ENCODE results near the gene SESN1. TPM values are rescaled to one million over a fixed set of nuclear protein-coding genes. Genes with fewer than 3 reads are reported as not detected.

Gene SESN1
- total and polyA plus RNA-seq, 9 of the 15 experiments (the other 6 are each of a cell fraction or from before 2014, with no cell fraction given), result 3.1 to 13.0 (median 7.4) TPM

- no peak overlapping the region for H3K27ac ChIP-seq (ENCODE audit: extremely low read depth, low read depth, low read length)
- no peak overlapping the region for H3K9ac ChIP-seq (ENCODE audit: insufficient read depth in 1 of 2, low read depth in 2 of 2, low read length in 2 of 2)
- no peak for FAIRE-seq
- no peaks in the 10 kb centered on the region for H3K27me3 ChIP-seq (ENCODE audit: control insufficient read depth in 2 of 2, insufficient read depth in 2 of 2, low read length in 2 of 2)
- POLR2A ChIA-PET, result interaction anchor here (0.6 to 1.4 kb wide), 2 partner anchors 8 to 367 kb away, joined by 3 to 6 read pairs; no protein-coding TSS in a partner anchor
- H3K4me3 ChIP-seq, result no peak overlapping the region
- no peaks in the 10 kb centered on the region for H4K20me1 ChIP-seq (replicated peaks; ENCODE audit: control insufficient read depth, insufficient read depth, low read length)
- H3K36me3 ChIP-seq (ENCODE audit: control insufficient read depth, insufficient read depth, low read length), result no peaks in the 10 kb centered on the region
- H3K9me3 ChIP-seq (replicated peaks; ENCODE audit: control insufficient read depth, insufficient read depth, low read depth, low read length), result no peaks in the 10 kb centered on the region
- in situ Hi-C loops (cut with MboI) (no loop called here), intact Hi-C loops (cut with micrococcal nuclease) (no loop called here)
- no peak overlapping the region for H3K4me2 ChIP-seq (ENCODE audit: insufficient read depth, low read length)
- ATAC-seq, result no peak
- H3K79me2 ChIP-seq (ENCODE audit: control insufficient read depth, insufficient read depth, low read length), result no peaks in the 10 kb centered on the region
- no peaks in the 10 kb centered on the region for H3K4me1 ChIP-seq (replicated peaks in 1 of 2; ENCODE audit: control insufficient read depth in 2 of 2, insufficient read depth in 2 of 2, low read length in 2 of 2)
- TF ChIP-seq KLF10 (CRISPR knock-in tag; IDR thresholded peaks at IDR 0.05) (no peak), ZNF436 (CRISPR knock-in tag; IDR thresholded peaks at IDR 0.05) (no peak), RBM34 (IDR thresholded peaks at IDR 0.05; ENCODE audit: borderline replicate concordance, insufficient read depth, low read length) (no peak), MCM2 (IDR thresholded peaks at IDR 0.05; ENCODE audit: low read depth) (no peak), ADNP (tag; IDR thresholded peaks at IDR 0.05) (no peak), XRCC3 (IDR thresholded peaks at IDR 0.05) (no peak), TRIM25 (IDR thresholded peaks at IDR 0.05; ENCODE audit: borderline replicate concordance) (no peak), ZFP30 (CRISPR knock-in tag; IDR thresholded peaks at IDR 0.05; ENCODE audit: borderline replicate concordance) (no peak)
- H2AFZ ChIP-seq (ENCODE audit: low read depth, low read length), result no peak overlapping the region
- CTCF ChIA-PET (ENCODE audit: low intra/inter-chr PET ratio), result no interaction called here
- no peaks in the 10 kb centered on the region for H3K9me1 ChIP-seq (ENCODE audit: control insufficient read depth, insufficient read depth, low read length)
- no TSS peak for BruUV-seq (replicated peaks)
- DNase-seq (ENCODE audit: extremely low read depth in 1 of 4, low spot score in 3 of 4), result no peak
Measured at GRCh38 chr6:108995296-108995695, 99.3 kb downstream of the SESN1 start.
